OCI-LY1 (cell line): Measurements from ENCODE around the gene C4orf51.

Source experiments
- H2AFZ ChIP-seq: fragments of 200-600 bp; sonication (generic), shearing (Covaris generic); 2 replicates; pipeline ENCODE4 v1.6.0; 2014; ENCODE audit warnings: antibody characterized with exemption, mild to moderate bottlenecking, low read length
- H3F3A ChIP-seq: fragments of 200-600 bp; sonication (generic), shearing (Covaris generic); 2 replicates; pipeline ENCODE4 v1.6.0; 2014; ENCODE audit warnings: mild to moderate bottlenecking, antibody characterized with exemption, low read length, moderate library complexity; ENCODE audit not compliant: insufficient read depth
- H3K27ac ChIP-seq: fragments of 200-600 bp; sonication (generic); 2 replicates; pipeline ENCODE4 v1.5.1; 2014; ENCODE audit warnings: low read length, mixed run types, mild to moderate bottlenecking, low read depth; ENCODE audit not compliant: poor library complexity, severe bottlenecking
- H3K27me3 ChIP-seq: fragments of 200-600 bp; sonication (generic); 2 replicates; pipeline ENCODE4 v1.6.0; 2014; ENCODE audit warnings: antibody characterized with exemption, mild to moderate bottlenecking, low read length, moderate library complexity; ENCODE audit not compliant: insufficient read depth
- H3K36me3 ChIP-seq: fragments of 200-600 bp; sonication (generic); 2 replicates; pipeline ENCODE4 v1.6.1; 2014; ENCODE audit warnings: mild to moderate bottlenecking, antibody characterized with exemption, low read length, moderate library complexity, mixed read lengths; ENCODE audit not compliant: insufficient read depth
- H3K4me1 ChIP-seq: fragments of 200-600 bp; sonication (generic); 2 replicates; pipeline ENCODE4 v1.5.1; 2014; ENCODE audit warnings: mild to moderate bottlenecking, low read length, moderate library complexity; ENCODE audit not compliant: insufficient read depth, severe bottlenecking
- H3K4me2 ChIP-seq: fragments of 200-600 bp; sonication (generic), shearing (Covaris generic); 2 replicates; pipeline ENCODE4 v1.6.1; 2014; ENCODE audit warnings: low read length
- H3K4me3 ChIP-seq: fragments of 200-600 bp; sonication (generic); 2 replicates; pipeline ENCODE4 v1.5.1; 2014; ENCODE audit warnings: low read length, low read depth, mild to moderate bottlenecking, mixed read lengths; ENCODE audit not compliant: poor library complexity, severe bottlenecking
- H3K79me2 ChIP-seq: fragments of 200-600 bp; shearing (Covaris generic); 2 replicates; pipeline ENCODE4 v1.6.1; 2016; ENCODE audit warnings: mixed run types, low read length, mixed read lengths; ENCODE audit not compliant: insufficient read depth
- H3K9ac ChIP-seq: fragments of 200-600 bp; sonication (generic), shearing (Covaris generic); 2 replicates; pipeline ENCODE4 v1.6.1; 2014; ENCODE audit warnings: mild to moderate bottlenecking, low read length, mixed read lengths
- H3K9me2 ChIP-seq: fragments of 200-600 bp; sonication (generic), shearing (Covaris generic); 2 replicates; pipeline ENCODE4 v1.6.1; 2014; ENCODE audit warnings: low read depth, mild to moderate bottlenecking, low read length, mixed read lengths
- H3K9me3 ChIP-seq: fragments of 200-600 bp; shearing (Covaris generic); 2 replicates; pipeline ENCODE4 v1.6.1; 2014; ENCODE audit warnings: low read length, mixed read lengths
- H4K20me1 ChIP-seq: fragments of 200-600 bp; sonication (generic), shearing (Covaris generic); 2 replicates; pipeline ENCODE4 v1.6.0; 2016; ENCODE audit warnings: mild to moderate bottlenecking, low read length; ENCODE audit not compliant: insufficient read depth
- CTCF ChIP-seq: fragments of 200-600 bp; sonication (generic), shearing (Covaris generic); IDR thresholded peaks from 2 replicates; pipeline ENCODE4 v1.5.1; 2017; ENCODE audit warnings: mild to moderate bottlenecking, antibody characterized with exemption, low read length, moderate library complexity, mixed read lengths
- EZH2 ChIP-seq: fragments of 200-600 bp; sonication (generic), shearing (Covaris generic); IDR thresholded peaks from 2 replicates; pipeline ENCODE4 v1.8.0; 2017; ENCODE audit warnings: borderline replicate concordance, mixed run types, mild to moderate bottlenecking, antibody characterized with exemption, low read length, moderate library complexity, mixed read lengths

The C4orf51 gene

GRCh38 chr4:145734031-145734430 is 54.1 kb downstream of the C4orf51 start:
- Histone ChIP-seq H3K27me3 (0 out of 2 replicates have a peak, but pooled peaks cover 5% of the 10 kb centered on the region), H3K4me3 (peak overlapping the region; percentile 69), H4K20me1 (no peaks in the 10 kb centered on the region), H3K36me3 (no peaks in the 10 kb centered on the region), H3K4me2 (peak overlapping the region; percentile 76; the same call in 1 of the 2 replicates), H3F3A (0 out of 2 replicates have a peak, but pooled peaks cover 3% of the 10 kb centered on the region), H3K4me1 (peaks cover 8% of the 10 kb centered on the region), H3K9ac (no peak overlapping the region), H3K27ac (no peak overlapping the region), H2AFZ (no peak overlapping the region), H3K79me2 (no peaks in the 10 kb centered on the region), H3K9me3 (no peaks in the 10 kb centered on the region), H3K9me2 (no peaks in the 10 kb centered on the region)
- TF ChIP-seq EZH2 (no peak), CTCF (no peak)

GRCh38 chr4:145734576-145735346 is 54.8 kb downstream of the C4orf51 start:
- Histone ChIP-seq H3K27ac (no peak overlapping the region), H4K20me1 (no peaks in the 10 kb centered on the region), H3K4me2 (no peak overlapping the region), H3K9me3 (no peaks in the 10 kb centered on the region), H3K4me3 (no peak overlapping the region), H3F3A (0 out of 2 replicates have a peak, but pooled peaks cover 3% of the 10 kb centered on the region), H3K9me2 (no peaks in the 10 kb centered on the region), H2AFZ (no peak overlapping the region), H3K4me1 (peaks cover 8% of the 10 kb centered on the region), H3K27me3 (0 out of 2 replicates have a peak, but pooled peaks cover 5% of the 10 kb centered on the region), H3K36me3 (no peaks in the 10 kb centered on the region), H3K79me2 (no peaks in the 10 kb centered on the region), H3K9ac (no peak overlapping the region)
- TF ChIP-seq CTCF (no peak), EZH2 (no peak)

- H3K4me1 ChIP-seq = peaks cover 8% of the 10 kb centered on the region
- H2AFZ ChIP-seq = no peak overlapping the region
- no peaks in the 10 kb centered on the region for H3K79me2 ChIP-seq
- H3K9ac ChIP-seq = no peak overlapping the region
- no peak overlapping the region for H3K27ac ChIP-seq
- no peaks in the 10 kb centered on the region for H3K9me2 ChIP-seq
- H3K4me3 ChIP-seq = no peak overlapping the region
- H3F3A ChIP-seq = 0 out of 2 replicates have a peak, but pooled peaks cover 3% of the 10 kb centered on the region
- TF ChIP-seq EZH2 (no peak), CTCF (no peak)
- no peaks in the 10 kb centered on the region for H3K9me3 ChIP-seq
- H3K4me2 ChIP-seq = no peak overlapping the region
- H3K36me3 ChIP-seq = no peaks in the 10 kb centered on the region
- no peaks in the 10 kb centered on the region for H4K20me1 ChIP-seq
- 0 out of 2 replicates have a peak, but pooled peaks cover 5% of the 10 kb centered on the region for H3K27me3 ChIP-seq
Measured at GRCh38 chr4:145735347-145735675, 55.4 kb downstream of the C4orf51 start.
